Left ventricle myocardium inferior (tissue), 1 donor: ENCODE data around the gene AHCYL1. TPM values are rescaled to one million over a fixed set of nuclear protein-coding genes. Genes with fewer than 3 reads are reported as not detected.

Experiments used
- DNase-seq: peaks from one replicate; pipeline ENCODE4 v3.0.0-alpha.2; 2020
- H3K27ac ChIP-seq: fragments of 200-600 bp; replicated peaks from 2 replicates; pipeline ENCODE4 v1.8.0; 2021
- H3K27me3 ChIP-seq: fragments of 200-600 bp; 2 replicates; pipeline ENCODE4 v1.8.0; 2021; ENCODE audit warnings: low read depth
- H3K36me3 ChIP-seq: fragments of 200-600 bp; 2 replicates; pipeline ENCODE4 v1.8.0; 2021
- H3K4me1 ChIP-seq: fragments of 200-600 bp; 2 replicates; pipeline ENCODE4 v1.8.0; 2021
- H3K4me3 ChIP-seq: fragments of 200-600 bp; 2 replicates; pipeline ENCODE4 v1.8.0; 2021; ENCODE audit warnings: mild to moderate bottlenecking, moderate library complexity
- H3K9me3 ChIP-seq: fragments of 200-600 bp; replicated peaks from 2 replicates; pipeline ENCODE4 v1.8.0; 2021
- intact Hi-C: fragments of 100-400 bp; cut with micrococcal nuclease; formaldehyde crosslinking; loops from one replicate; pipeline ENCODE4 v1.11.0; 2022
- total RNA-seq: library from RNA; stranded (reverse); fragmentation: NEBNext Ultra II Directional; extraction: Animal tissue kit (Norgen Biotek cat#: 25700); gene quantifications from one replicate; pipeline ENCODE4 v1.2.1, GENCODE V29; 2021
- TF ChIP-seq, protein P1 (sequence below): fragments of 200-600 bp; IDR thresholded peaks from 2 replicates; pipeline ENCODE4 v1.8.0; 2021; ENCODE audit warnings: antibody characterized with exemption, mild to moderate bottlenecking, borderline replicate concordance
- donor health status: DM: no; HTN: yes; CAD: no; lungs with severe emphysema.

AHCYL1 gene
- total RNA-seq, 1 donor from 2014 or later = 45.2 TPM

GRCh38 chr1:109979489-109980091, 5.0 kb upstream of the AHCYL1 start:
- Histone ChIP-seq H3K4me3 (no peak overlapping the region), H3K36me3 (no peaks in the 10 kb centered on the region), H3K27ac (peak overlapping the region; percentile 74), H3K9me3 (no peaks in the 10 kb centered on the region), H3K4me1 (peaks cover 59% of the 10 kb centered on the region), H3K27me3 (no peaks in the 10 kb centered on the region)
- TF ChIP-seq, protein P1, sequence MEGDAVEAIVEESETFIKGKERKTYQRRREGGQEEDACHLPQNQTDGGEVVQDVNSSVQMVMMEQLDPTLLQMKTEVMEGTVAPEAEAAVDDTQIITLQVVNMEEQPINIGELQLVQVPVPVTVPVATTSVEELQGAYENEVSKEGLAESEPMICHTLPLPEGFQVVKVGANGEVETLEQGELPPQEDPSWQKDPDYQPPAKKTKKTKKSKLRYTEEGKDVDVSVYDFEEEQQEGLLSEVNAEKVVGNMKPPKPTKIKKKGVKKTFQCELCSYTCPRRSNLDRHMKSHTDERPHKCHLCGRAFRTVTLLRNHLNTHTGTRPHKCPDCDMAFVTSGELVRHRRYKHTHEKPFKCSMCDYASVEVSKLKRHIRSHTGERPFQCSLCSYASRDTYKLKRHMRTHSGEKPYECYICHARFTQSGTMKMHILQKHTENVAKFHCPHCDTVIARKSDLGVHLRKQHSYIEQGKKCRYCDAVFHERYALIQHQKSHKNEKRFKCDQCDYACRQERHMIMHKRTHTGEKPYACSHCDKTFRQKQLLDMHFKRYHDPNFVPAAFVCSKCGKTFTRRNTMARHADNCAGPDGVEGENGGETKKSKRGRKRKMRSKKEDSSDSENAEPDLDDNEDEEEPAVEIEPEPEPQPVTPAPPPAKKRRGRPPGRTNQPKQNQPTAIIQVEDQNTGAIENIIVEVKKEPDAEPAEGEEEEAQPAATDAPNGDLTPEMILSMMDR = no peak
- intact Hi-C loops = loop anchor here (5.0 to 10.0 kb wide), 3 partner anchors 65 to 435 kb away; partner anchors contain the start of genes CSF1 and GNAI3
- no peak for DNase-seq

GRCh38 chr1:109980324-109981003, 4.1 kb upstream of the AHCYL1 start:
- peaks cover 64% of the 10 kb centered on the region for H3K4me1 ChIP-seq
- TF ChIP-seq, protein P1 = peak; percentile 67
- intact Hi-C loops = loop anchor here (5.0 to 10.0 kb wide), 2 partner anchors 188 to 436 kb away; partner anchors contain the start of gene GNAI3

DNA sequence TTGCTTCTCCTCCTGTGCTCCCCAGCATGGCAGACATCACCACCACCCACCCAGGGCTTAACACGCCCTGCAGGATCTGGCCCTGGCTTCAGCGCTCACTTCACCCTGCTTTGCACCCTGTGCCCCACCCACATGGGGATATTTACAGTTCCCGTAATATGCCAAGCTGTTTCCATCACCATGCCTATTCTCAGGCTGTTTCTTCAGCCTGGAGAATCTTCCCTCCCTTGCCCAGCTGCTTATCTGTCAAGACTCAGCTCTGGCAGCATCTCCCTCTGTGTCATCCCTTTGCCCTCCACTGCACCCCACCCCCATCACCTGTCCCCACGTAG, 3.6 kb upstream of the AHCYL1 start:
- intact Hi-C loops = loop anchor here (5.0 to 10.0 kb wide), 2 partner anchors 189 to 436 kb away; partner anchors contain the start of gene GNAI3

More at GRCh38 chr1:109980324-109981003, 4.1 kb upstream of the AHCYL1 start:
- H3K9me3 ChIP-seq = no peaks in the 10 kb centered on the region
- H3K36me3 ChIP-seq = no peaks in the 10 kb centered on the region
- H3K27ac ChIP-seq = peak overlapping the region; percentile 74
- H3K27me3 ChIP-seq = no peaks in the 10 kb centered on the region
- no peak overlapping the region for H3K4me3 ChIP-seq
- no peak for DNase-seq

GRCh38 chr1:109983380-109984189, 980 bp upstream of the AHCYL1 start:
- no peak for DNase-seq
- no peak overlapping the region for H3K4me3 ChIP-seq
- peak overlapping the region; percentile 98 for H3K27ac ChIP-seq
- H3K27me3 ChIP-seq = no peaks in the 10 kb centered on the region
- intact Hi-C loops = loop anchor here (2.0 to 10.0 kb wide), 3 partner anchors 191 to 439 kb away; partner anchors contain the start of gene GNAI3
- no peaks in the 10 kb centered on the region for H3K36me3 ChIP-seq
- no peaks in the 10 kb centered on the region for H3K9me3 ChIP-seq
- TF ChIP-seq, protein P1 = no peak
- peaks cover 74% of the 10 kb centered on the region for H3K4me1 ChIP-seq

More for the DNA sequence above, 3.6 kb upstream of the AHCYL1 start:
- no peaks in the 10 kb centered on the region for H3K27me3 ChIP-seq
- no peak overlapping the region for H3K4me3 ChIP-seq
- TF ChIP-seq, protein P1 = peak; percentile 5
- no peak overlapping the region for H3K27ac ChIP-seq
- no peaks in the 10 kb centered on the region for H3K9me3 ChIP-seq
- no peaks in the 10 kb centered on the region for H3K36me3 ChIP-seq
- DNase-seq = no peak
- H3K4me1 ChIP-seq = peaks cover 64% of the 10 kb centered on the region

- H3K27ac ChIP-seq = peak overlapping the region; percentile 98
- DNase-seq = no peak
- no peaks in the 10 kb centered on the region for H3K27me3 ChIP-seq
- peaks cover 74% of the 10 kb centered on the region for H3K4me1 ChIP-seq
- TF ChIP-seq, protein P1 = no peak
- no peaks in the 10 kb centered on the region for H3K9me3 ChIP-seq
- intact Hi-C loops = loop anchor here (5.0 to 10.0 kb wide), 2 partner anchors 192 to 439 kb away; partner anchors contain the start of gene GNAI3
- peak overlapping the region; percentile 92 for H3K4me3 ChIP-seq
- no peaks in the 10 kb centered on the region for H3K36me3 ChIP-seq
These were observed 442 bp upstream of the AHCYL1 start for GRCh38 chr1:109984190-109984455.
